CD8-positive, alpha-beta memory T cell (primary cell): ENCODE data around the gene SAMD4A. TPM values are rescaled to one million over a fixed set of nuclear protein-coding genes. Genes with fewer than 3 reads are reported as not detected.
"Not testable (repeated sequence)": the region's sequence is repeated elsewhere in the genome, so short reads cannot be mapped to it uniquely, and the experiment has no call there.

ENCODE experiments used
- CTCF ChIA-PET: fragments of 350-600 bp; sonication (Branson Sonifier 250); formaldehyde crosslinking; loops from one replicate; lab custom pipeline; 2021; ENCODE audit warnings: antibody characterized with exemption; lab: Charles Lee
- POLR2A ChIA-PET: fragments of 350-600 bp; sonication (Branson Sonifier 250); formaldehyde crosslinking; loops from one replicate; lab custom pipeline; 2021; ENCODE audit warnings: antibody characterized with exemption; lab: Charles Lee
- DNase-seq, 5 donors: peaks; one replicate each; pipeline versions ENCODE4 v3.0.0 to v3.0.0-alpha.2; 2020 to 2022; ENCODE audit warnings: mixed read lengths in 1 of 5
- H3K27ac ChIP-seq: one replicate; pipeline ENCODE4 v1.7.0; 2013; ENCODE audit warnings: low read depth, mild to moderate bottlenecking, low read length, moderate library complexity
- H3K27me3 ChIP-seq: 2 replicates; pipeline ENCODE4 v1.7.0; 2013; ENCODE audit warnings: low read length, mild to moderate bottlenecking; ENCODE audit not compliant: insufficient read depth, poor library complexity, severe bottlenecking
- H3K36me3 ChIP-seq: 2 replicates; pipeline ENCODE4 v1.7.0; 2013; ENCODE audit warnings: mild to moderate bottlenecking, low read length, moderate library complexity; ENCODE audit not compliant: insufficient read depth
- H3K4me1 ChIP-seq: 2 replicates; pipeline ENCODE4 v1.7.0; 2013; ENCODE audit warnings: mild to moderate bottlenecking, low read length, moderate library complexity; ENCODE audit not compliant: insufficient read depth
- H3K4me3 ChIP-seq: 2 replicates; pipeline ENCODE4 v1.7.0; 2013; ENCODE audit warnings: mild to moderate bottlenecking, low read length
- H3K9me3 ChIP-seq: 2 replicates; pipeline ENCODE4 v1.7.0; 2013; ENCODE audit warnings: mild to moderate bottlenecking, low read length
- H3K27ac Mint-ChIP-seq, 8 donors: one replicate each; pipeline ENCODE4 v1.8.0; 2020 to 2021; ENCODE audit warnings: mixed read lengths in 8 of 8, mild to moderate bottlenecking in 6 of 8, inconsistent platforms in 3 of 8, moderate library complexity in 3 of 8
- H3K27me3 Mint-ChIP-seq, 2 donors: one replicate each; pipeline ENCODE4 v1.8.0; 2020 to 2021; ENCODE audit warnings: mixed read lengths in 2 of 2, mild to moderate bottlenecking in 1 of 2, moderate library complexity in 1 of 2
- H3K36me3 Mint-ChIP-seq, 3 donors: one replicate each; pipeline ENCODE4 v1.8.0; 2020 to 2021; ENCODE audit warnings: mixed read lengths in 3 of 3, inconsistent platforms in 1 of 3, mild to moderate bottlenecking in 1 of 3
- H3K4me1 Mint-ChIP-seq, 3 donors: one replicate each; pipeline ENCODE4 v1.8.0; 2020 to 2021; ENCODE audit warnings: mixed read lengths in 3 of 3, inconsistent platforms in 1 of 3, mild to moderate bottlenecking in 1 of 3
- H3K4me3 Mint-ChIP-seq, 7 donors: one replicate each; pipeline ENCODE4 v1.8.0; 2020 to 2021; ENCODE audit warnings: mixed read lengths in 7 of 7, mild to moderate bottlenecking in 6 of 7, moderate library complexity in 4 of 7, inconsistent platforms in 2 of 7
- H3K9me3 Mint-ChIP-seq, 5 donors: one replicate each; pipeline ENCODE4 v1.8.0; 2020 to 2022; ENCODE audit warnings: mixed read lengths in 5 of 5, mild to moderate bottlenecking in 3 of 5, moderate library complexity in 2 of 5, inconsistent platforms in 1 of 5
- polyA plus RNA-seq: library from polyadenylated mRNA; unstranded; fragments of 300-500 nt; fragmentation: Illumina TruSeq; gene quantifications from one replicate; pipeline ENCODE4 v1.2.3, GENCODE V29; 2021
- total RNA-seq, 2 experiments: library from RNA; stranded (reverse); gene quantifications; one replicate each; pipeline ENCODE4 v1.2.3, GENCODE V29; 2021

The SAMD4A gene
- total and polyA plus RNA-seq, 3 experiments from 2014 or later: 2.4 to 2.7 TPM; not detected in 1

DNA sequence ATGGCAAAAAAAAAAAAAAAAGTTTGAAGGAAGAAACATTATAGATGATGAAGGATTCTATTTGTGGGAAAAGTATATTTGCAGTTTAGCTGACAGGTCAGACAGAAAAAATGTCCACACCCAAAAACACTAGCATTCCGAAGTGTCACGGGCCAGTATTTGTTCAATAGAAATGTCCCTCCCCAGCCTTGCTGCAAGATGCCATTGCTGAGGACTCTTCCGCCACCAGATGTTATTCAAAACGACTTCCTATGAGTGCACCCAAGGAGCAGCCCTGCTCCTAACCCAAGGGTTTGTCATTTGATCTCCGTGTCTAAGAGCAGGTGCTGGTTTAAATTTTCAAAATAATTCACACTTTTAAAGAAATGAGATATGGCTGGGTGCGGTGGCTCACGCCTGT lies 172.6 kb downstream of the SAMD4A start:
- DNase-seq: no peak
- ChIA-PET CTCF (no interaction called here), POLR2A (no interaction called here)
- H3K36me3 Mint-ChIP-seq: peaks cover 0 to 5% (median 0%) of the 10 kb centered on the region in 3 donors
- no peaks in the 10 kb centered on the region for H3K9me3 Mint-ChIP-seq
- H3K27me3 Mint-ChIP-seq: peaks cover 1 to 18% of the 10 kb centered on the region in 2 donors
- H3K36me3 ChIP-seq: no peaks in the 10 kb centered on the region
- no peaks in the 10 kb centered on the region for H3K27me3 ChIP-seq
- H3K27ac Mint-ChIP-seq: no peak overlapping the region
- H3K27ac ChIP-seq: no peak overlapping the region
- H3K4me3 Mint-ChIP-seq: no peak overlapping the region
- no peaks in the 10 kb centered on the region for H3K9me3 ChIP-seq
- peaks cover 28% of the 10 kb centered on the region for H3K4me1 ChIP-seq
- peaks cover 6 to 28% (median 22%) of the 10 kb centered on the region in 3 donors for H3K4me1 Mint-ChIP-seq
- no peak overlapping the region for H3K4me3 ChIP-seq

GRCh38 chr14:54742492-54743350 lies 175.8 kb downstream of the SAMD4A start:
- Mint-ChIP-seq H3K36me3 (peaks cover 0 to 3% (median 0%) of the 10 kb centered on the region in 3 donors), H3K4me3 (no peak overlapping the region), H3K9me3 (no peaks in the 10 kb centered on the region), H3K4me1 (peaks cover 6 to 25% (median 22%) of the 10 kb centered on the region in 3 donors), H3K27ac (peak overlapping the region in 1 of 8 donors; percentile 20), H3K27me3 (peaks cover 1 to 18% of the 10 kb centered on the region in 2 donors)
- ChIA-PET POLR2A (interaction anchor here (0.5 kb wide), 1 partner anchor 18 kb away, joined by 3 read pairs; no protein-coding TSS in a partner anchor), CTCF (interaction anchor here (0.6 kb wide), 1 partner anchor 236 kb away, joined by 3 read pairs; no protein-coding TSS in a partner anchor)
- Histone ChIP-seq H3K27ac (no peak overlapping the region), H3K9me3 (no peaks in the 10 kb centered on the region), H3K4me1 (peaks cover 20% of the 10 kb centered on the region), H3K36me3 (no peaks in the 10 kb centered on the region), H3K4me3 (no peak overlapping the region), H3K27me3 (no peaks in the 10 kb centered on the region)
- peak in 1 of 5 donors; percentile 21 for DNase-seq

- Histone ChIP-seq H3K4me3 (no peak overlapping the region), H3K4me1 (peaks cover 19% of the 10 kb centered on the region), H3K27ac (no peak overlapping the region), H3K9me3 (no peaks in the 10 kb centered on the region), H3K36me3 (no peaks in the 10 kb centered on the region), H3K27me3 (no peaks in the 10 kb centered on the region)
- Mint-ChIP-seq H3K36me3 (peaks cover 0 to 3% (median 0%) of the 10 kb centered on the region in 3 donors), H3K4me1 (peaks cover 6 to 19% (median 19%) of the 10 kb centered on the region in 3 donors), H3K27me3 (peaks cover 1 to 13% of the 10 kb centered on the region in 2 donors), H3K27ac (no peak overlapping the region), H3K9me3 (no peaks in the 10 kb centered on the region), H3K4me3 (no peak overlapping the region)
- no peak for DNase-seq
- CTCF ChIA-PET: no interaction called here
- POLR2A ChIA-PET: no interaction called here
Measured at GRCh38 chr14:54743382-54743781, 176.5 kb downstream of the SAMD4A start.

DNA sequence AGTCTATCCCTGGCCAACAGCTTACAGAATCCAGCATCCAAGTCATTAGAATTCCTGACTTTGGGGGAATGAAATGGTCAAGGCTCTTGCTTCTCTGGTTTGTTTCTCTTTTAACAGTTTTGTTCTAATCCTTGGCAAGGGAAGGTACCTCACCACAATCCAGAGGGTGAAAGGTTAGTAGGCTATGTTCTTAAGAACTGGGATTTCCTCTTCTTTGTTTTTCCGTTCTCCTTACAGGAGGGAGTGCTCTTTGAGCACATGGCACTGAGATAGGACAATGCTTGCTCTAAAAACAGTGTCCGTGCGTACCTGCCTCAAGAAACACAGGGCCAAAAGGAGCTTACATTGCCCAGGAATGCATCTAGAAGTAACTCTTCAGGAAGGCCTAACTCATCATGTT lies 179.1 kb downstream of the SAMD4A start:
- H3K36me3 Mint-ChIP-seq: peaks cover 0 to 3% (median 0%) of the 10 kb centered on the region in 3 donors
- Histone ChIP-seq H3K36me3 (no peaks in the 10 kb centered on the region), H3K9me3 (no peaks in the 10 kb centered on the region), H3K4me3 (no peak overlapping the region), H3K27me3 (no peaks in the 10 kb centered on the region), H3K4me1 (peaks cover 19% of the 10 kb centered on the region), H3K27ac (no peak overlapping the region)
- CTCF ChIA-PET: no interaction called here
- peaks cover 6 to 18% (median 18%) of the 10 kb centered on the region in 3 donors for H3K4me1 Mint-ChIP-seq
- no peak overlapping the region for H3K4me3 Mint-ChIP-seq
- no peak for DNase-seq
- no peaks in the 10 kb centered on the region for H3K9me3 Mint-ChIP-seq
- peaks cover 0 to 4% of the 10 kb centered on the region in 2 donors for H3K27me3 Mint-ChIP-seq
- POLR2A ChIA-PET: no interaction called here
- H3K27ac Mint-ChIP-seq: no peak overlapping the region

DNA sequence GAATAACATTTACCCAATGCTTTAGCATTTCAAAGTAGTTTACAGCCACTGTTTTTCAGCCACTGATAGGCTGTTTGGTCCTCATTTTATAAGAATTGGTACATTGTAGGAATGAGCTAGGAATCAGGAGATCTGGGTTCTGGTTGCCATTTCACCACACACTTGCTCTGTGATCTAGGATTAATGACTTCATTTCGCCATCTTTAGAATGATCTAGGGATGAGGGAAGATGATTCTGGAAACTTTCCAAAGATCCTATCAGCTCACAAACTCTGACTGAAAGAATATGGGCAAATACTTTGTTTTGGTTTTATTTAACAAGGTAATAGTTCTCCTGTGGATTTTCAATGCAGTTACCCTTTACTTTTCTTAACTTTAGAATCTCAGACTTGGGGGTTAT lies 180.7 kb downstream of the SAMD4A start:
- H3K4me1 Mint-ChIP-seq: peaks cover 2 to 9% (median 8%) of the 10 kb centered on the region in 3 donors
- H3K36me3 ChIP-seq: no peaks in the 10 kb centered on the region
- no peaks in the 10 kb centered on the region for H3K9me3 ChIP-seq
- no peak overlapping the region for H3K27ac Mint-ChIP-seq
- CTCF ChIA-PET: no interaction called here
- POLR2A ChIA-PET: no interaction called here
- no peak overlapping the region for H3K4me3 Mint-ChIP-seq
- no peaks in the 10 kb centered on the region for H3K27me3 Mint-ChIP-seq
- H3K4me3 ChIP-seq: no peak overlapping the region
- no peak for DNase-seq
- no peak overlapping the region for H3K27ac ChIP-seq
- no peaks in the 10 kb centered on the region for H3K27me3 ChIP-seq
- peaks cover 8% of the 10 kb centered on the region for H3K4me1 ChIP-seq
- peaks cover 0 to 3% (median 0%) of the 10 kb centered on the region in 3 donors for H3K36me3 Mint-ChIP-seq
- no peaks in the 10 kb centered on the region for H3K9me3 Mint-ChIP-seq

DNA sequence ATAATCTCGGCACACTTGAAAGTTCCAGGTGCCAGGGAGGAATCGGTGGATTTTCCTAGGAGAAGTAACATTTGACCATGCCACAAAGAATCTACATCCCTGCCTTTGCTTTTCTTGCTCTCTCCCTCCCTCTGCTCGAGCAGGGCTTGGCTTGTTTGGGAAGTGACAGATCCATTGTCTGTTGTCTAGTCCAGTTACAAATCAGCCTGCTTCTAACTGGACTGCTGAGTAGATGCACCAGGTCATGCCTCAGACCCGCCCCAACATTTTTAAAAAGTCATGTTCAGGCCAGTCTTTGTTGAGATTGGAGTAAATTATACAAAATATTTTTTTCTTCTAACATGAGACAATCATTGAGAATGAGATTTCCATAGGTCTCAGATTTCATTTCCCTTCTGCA lies 182.3 kb downstream of the SAMD4A start:
- no peaks in the 10 kb centered on the region for H3K4me1 ChIP-seq
- no peak for DNase-seq
- CTCF ChIA-PET: no interaction called here
- peaks cover 0 to 1% of the 10 kb centered on the region in 2 donors for H3K27me3 Mint-ChIP-seq
- H3K4me3 Mint-ChIP-seq: no peak overlapping the region
- H3K36me3 Mint-ChIP-seq: peaks cover 0 to 2% (median 0%) of the 10 kb centered on the region in 3 donors
- no peak overlapping the region for H3K4me3 ChIP-seq
- no peaks in the 10 kb centered on the region for H3K4me1 Mint-ChIP-seq
- POLR2A ChIA-PET: no interaction called here
- no peaks in the 10 kb centered on the region for H3K36me3 ChIP-seq
- H3K9me3 ChIP-seq: no peaks in the 10 kb centered on the region
- no peaks in the 10 kb centered on the region for H3K27me3 ChIP-seq
- H3K27ac Mint-ChIP-seq: no peak overlapping the region
- no peak overlapping the region for H3K27ac ChIP-seq
- H3K9me3 Mint-ChIP-seq: no peaks in the 10 kb centered on the region

GRCh38 chr14:54749727-54750126 lies 182.8 kb downstream of the SAMD4A start:
- Mint-ChIP-seq H3K27ac (no peak overlapping the region), H3K9me3 (no peaks in the 10 kb centered on the region), H3K27me3 (peaks cover under 1 to 1% of the 10 kb centered on the region in 2 donors), H3K4me3 (no peak overlapping the region), H3K36me3 (no peaks in the 10 kb centered on the region), H3K4me1 (no peaks in the 10 kb centered on the region)
- Histone ChIP-seq H3K36me3 (no peaks in the 10 kb centered on the region), H3K9me3 (no peaks in the 10 kb centered on the region), H3K4me1 (no peaks in the 10 kb centered on the region), H3K27ac (no peak overlapping the region), H3K27me3 (no peaks in the 10 kb centered on the region), H3K4me3 (no peak overlapping the region)
- CTCF ChIA-PET: no interaction called here
- no peak for DNase-seq
- POLR2A ChIA-PET: no interaction called here

GRCh38 chr14:54752611-54753010 lies 185.7 kb downstream of the SAMD4A start:
- H3K27ac ChIP-seq, H3K27me3 ChIP-seq, H3K4me3 Mint-ChIP-seq, H3K4me3 ChIP-seq, DNase-seq, H3K36me3 Mint-ChIP-seq, H3K9me3 Mint-ChIP-seq, H3K27ac Mint-ChIP-seq, POLR2A ChIA-PET, CTCF ChIA-PET, H3K4me1 ChIP-seq, H3K27me3 Mint-ChIP-seq, H3K9me3 ChIP-seq, H3K36me3 ChIP-seq: not testable (repeated sequence)
- H3K4me1 Mint-ChIP-seq: peaks cover 3 to 15% (median 6%) of the 10 kb centered on the region in 3 donors
